GF-D8 (cell line): ENCODE results near the gene ANTKMT.
"Not testable (repeated sequence)": the region's sequence is repeated elsewhere in the genome, so short reads cannot be mapped to it uniquely, and the experiment has no call there.

ENCODE experiments used
- DNase-seq: peaks from one replicate; lab custom pipeline; 2025; lab: John Stamatoyannopoulos, UW

Gene ANTKMT

DNA sequence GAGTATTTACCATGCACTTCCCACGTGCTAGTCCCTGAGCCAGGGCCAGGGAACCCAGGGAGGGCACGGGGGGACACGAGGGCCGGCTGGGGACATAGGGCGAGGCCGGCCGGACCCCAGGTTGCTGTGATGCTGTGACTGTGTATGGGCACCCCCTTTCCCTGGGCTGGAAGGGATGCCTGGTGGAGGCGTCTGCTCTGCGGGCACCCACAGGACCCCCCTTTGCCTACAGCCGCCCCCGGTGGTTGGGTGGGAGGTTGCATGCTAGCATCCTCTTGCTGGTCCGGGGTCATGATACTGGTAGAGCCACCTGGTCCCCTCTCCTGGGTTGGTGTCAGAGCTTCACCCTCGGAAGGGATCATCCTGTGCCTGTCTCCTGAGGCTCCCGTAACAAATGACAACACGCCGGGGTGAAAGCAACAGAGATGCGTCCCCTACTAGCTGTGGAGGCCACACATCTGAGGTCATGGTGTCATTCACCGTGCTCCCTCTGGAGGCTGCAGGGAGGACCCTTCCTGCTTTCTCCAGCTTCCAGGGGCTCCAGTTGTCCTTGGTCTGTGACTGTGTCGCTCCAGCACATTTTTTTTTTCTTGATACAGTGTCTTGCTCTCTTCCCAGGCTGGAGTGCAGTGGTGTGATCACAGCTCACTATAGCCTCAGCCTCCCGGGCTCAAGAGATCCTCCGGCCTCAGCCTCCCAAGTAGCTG is 23.0 kb downstream of the ANTKMT start:
- no peak for DNase-seq

DNA sequence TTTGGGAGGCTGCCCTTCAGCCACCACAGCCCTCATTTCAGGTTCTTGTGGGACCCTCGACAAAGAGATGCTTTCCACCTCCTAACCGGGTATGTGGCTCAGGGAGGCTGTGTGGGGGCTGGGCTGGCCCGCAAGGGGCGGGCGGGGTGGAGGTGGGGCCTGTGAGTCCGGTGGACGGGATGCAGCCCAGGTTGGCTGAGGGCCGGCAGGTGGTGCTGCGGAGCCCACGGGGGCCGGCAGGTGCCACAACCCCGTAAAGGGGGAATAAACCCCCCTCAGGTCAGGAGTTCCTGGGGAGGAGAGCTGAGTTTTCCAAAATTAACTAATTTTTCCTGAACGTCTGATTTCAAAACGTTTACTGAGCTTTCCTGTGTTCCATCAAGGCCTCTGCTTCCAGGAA is 24.8 kb downstream of the ANTKMT start:
- no peak for DNase-seq

- DNase-seq: no peak
Observed at GRCh38 chr16:746637-747036, 25.7 kb downstream of the ANTKMT start.

- no peak for DNase-seq
Observed at GRCh38 chr16:747978-748746, 27.2 kb downstream of the ANTKMT start.

DNA sequence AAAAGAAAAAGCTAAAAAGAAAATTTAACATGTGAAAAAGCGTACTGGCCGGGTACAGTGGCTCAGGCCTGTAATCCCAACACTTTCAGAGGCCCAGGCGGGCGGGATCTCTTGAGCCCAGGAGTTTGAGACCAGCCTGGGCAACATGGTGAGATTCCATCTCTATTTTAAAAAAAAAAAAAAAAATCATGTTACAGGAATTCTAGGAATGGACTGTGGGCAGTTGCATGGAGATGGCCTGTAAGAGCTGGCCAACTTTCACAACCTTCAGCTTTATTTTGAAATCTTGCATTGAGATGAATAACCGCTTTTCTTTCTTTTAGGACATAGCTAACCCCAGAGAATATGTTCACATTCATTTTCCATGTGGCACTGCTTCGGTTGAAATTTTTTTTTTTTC is 28.1 kb downstream of the ANTKMT start:
- no peak for DNase-seq

DNA sequence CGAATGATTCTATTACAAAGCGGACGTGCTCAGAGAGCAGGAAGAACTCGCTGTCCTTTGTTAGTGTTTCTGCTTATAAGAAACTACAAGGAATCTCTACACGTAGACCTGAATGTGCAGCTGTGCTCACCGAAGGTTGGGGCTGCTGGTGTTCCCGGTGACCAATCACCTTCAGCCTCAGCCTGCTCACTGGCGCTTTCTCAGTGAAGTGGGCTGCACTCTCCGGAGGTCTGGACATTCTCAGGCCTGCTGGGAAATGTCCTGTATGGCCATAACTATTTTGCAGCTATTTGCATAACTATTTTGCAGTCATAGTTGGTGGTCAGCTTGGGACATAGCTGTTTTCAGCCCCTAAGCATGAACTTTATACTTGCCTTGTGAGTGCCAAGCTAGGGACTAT is 29.5 kb downstream of the ANTKMT start:
- no peak for DNase-seq

- DNase-seq: no peak
Observed at GRCh38 chr16:751152-752006, 30.4 kb downstream of the ANTKMT start.

DNA sequence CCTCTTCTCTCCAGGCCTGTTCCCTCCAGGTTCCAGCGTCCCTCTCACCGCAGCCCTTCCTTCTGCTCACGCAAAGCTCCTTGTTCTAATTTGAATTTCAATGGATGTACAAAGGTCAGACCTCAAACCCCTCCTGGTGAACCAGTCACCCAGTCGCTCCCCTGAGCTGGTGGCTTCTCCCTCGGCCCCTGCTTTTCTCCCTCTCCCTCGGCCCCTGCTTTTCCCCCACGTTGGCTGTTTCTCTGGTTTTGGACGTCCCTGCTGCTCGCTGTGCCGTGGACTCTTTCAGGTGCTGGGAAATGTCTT is 31.0 kb downstream of the ANTKMT start:
- no peak for DNase-seq

DNA sequence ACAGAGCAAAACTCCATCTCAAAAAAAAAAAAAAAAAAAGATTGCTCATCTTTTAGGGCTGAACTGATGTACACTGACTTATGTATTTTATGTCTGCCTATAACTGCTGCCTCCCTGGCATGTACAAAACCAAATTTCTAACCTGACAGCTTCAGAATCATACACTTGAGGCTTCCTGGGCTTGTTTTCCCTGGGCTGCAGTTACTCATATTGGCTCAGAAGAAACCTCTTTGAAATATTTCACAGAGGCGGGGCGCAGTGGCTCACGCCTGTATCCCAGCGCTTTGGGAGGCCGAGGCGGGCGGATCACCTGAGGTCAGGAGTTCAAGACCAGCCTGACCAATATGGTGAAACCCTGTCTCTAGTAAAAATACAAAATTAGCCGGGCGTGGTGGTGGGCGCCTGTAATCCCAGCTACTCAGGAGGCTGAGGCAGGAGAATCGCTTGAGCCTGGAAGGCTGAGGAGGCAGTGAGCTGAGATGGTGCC is 33.2 kb downstream of the ANTKMT start:
- DNase-seq: not testable (repeated sequence)

GRCh38 chr16:754656-755055 is 33.7 kb downstream of the ANTKMT start:
- DNase-seq: no peak

DNA sequence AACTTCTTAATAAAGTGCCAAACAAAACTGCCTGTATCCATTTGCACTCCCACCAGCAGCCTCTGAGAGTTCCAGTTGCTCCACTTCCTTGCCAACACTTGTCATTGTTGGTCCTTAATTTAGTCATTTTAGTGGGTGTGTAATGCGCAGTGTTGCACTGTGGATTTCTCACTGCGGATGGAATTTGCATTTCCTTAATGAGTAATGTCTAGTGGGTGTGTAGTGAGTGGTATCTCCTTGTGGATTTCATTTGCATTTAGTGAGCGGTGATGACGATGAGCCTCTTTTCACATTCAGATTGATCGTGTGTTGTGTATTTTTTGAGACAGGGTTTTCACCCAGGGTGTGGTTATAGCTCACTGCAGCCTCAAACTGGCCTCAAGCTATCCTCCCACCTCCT is 35.5 kb downstream of the ANTKMT start:
- DNase-seq: no peak

- DNase-seq: no peak
Observed at GRCh38 chr16:759110-759910, 38.4 kb downstream of the ANTKMT start.

DNA sequence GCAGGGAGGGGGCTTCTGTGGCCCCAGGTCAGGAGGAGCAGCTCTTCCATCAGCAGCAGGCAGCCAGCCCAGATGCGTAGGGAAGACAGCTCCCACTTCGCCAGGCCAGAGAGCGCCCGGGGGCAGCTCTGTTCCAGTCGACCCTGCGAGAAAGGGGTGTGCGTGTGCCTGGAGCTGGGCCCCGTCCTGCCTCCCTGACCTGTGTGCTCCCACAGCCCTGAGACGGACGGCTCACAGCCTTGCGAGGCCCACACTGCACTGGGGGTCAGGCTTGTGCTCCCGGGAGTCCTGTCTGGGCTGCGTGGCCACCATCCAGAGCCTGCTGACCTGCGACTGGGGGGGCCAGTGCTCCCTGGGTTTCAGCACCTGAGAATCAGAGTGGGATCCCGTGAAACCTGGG is 39.1 kb downstream of the ANTKMT start:
- DNase-seq: no peak

DNA sequence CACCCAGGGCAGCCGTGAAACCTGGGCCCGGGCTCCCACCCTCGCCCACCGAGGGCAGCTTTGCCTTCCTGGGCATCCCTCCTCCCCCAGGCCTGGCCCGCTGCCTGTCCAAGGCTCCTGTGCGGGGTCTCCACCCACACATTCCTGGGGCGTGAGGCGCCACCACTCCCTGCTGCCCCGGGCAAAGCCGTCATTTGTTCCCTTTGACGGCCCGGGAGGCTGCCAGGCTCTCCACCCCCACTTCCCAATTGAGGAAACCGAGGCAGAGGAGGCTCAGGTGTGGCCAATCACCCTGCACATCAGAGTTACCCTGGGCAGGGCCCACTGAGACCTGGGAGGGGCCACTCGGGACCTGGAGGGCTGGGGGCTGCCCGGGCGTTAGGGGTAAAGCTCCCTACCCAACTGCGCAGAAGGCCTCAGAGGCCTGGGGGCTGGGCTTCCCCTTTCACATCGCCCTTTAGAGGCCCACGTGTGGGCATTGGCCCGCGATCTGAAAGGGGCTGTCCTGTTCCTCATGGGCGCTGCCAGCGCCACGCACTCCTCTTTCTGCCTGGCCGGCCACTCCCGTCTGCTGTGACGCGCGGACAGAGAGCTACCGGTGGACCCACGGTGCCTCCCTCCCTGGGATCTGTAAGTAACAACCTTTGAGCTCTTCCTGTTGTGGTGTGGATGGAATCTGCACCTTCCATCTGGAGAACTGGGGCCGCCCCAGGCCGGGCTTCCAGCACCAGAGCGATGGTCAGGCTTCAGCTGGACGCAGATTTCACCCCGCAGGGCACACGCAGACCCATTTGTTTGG is 39.8 kb downstream of the ANTKMT start, which contains the start of gene MSLN:
MSLN (plus strand) TSS at position 190 of the 799 bp plus-strand sequence. CDS start 1,947 bp downstream, outside the sequence.
- DNase-seq: no peak

- no peak for DNase-seq
Observed at GRCh38 chr16:761625-762513, 40.9 kb downstream of the ANTKMT start.

DNA sequence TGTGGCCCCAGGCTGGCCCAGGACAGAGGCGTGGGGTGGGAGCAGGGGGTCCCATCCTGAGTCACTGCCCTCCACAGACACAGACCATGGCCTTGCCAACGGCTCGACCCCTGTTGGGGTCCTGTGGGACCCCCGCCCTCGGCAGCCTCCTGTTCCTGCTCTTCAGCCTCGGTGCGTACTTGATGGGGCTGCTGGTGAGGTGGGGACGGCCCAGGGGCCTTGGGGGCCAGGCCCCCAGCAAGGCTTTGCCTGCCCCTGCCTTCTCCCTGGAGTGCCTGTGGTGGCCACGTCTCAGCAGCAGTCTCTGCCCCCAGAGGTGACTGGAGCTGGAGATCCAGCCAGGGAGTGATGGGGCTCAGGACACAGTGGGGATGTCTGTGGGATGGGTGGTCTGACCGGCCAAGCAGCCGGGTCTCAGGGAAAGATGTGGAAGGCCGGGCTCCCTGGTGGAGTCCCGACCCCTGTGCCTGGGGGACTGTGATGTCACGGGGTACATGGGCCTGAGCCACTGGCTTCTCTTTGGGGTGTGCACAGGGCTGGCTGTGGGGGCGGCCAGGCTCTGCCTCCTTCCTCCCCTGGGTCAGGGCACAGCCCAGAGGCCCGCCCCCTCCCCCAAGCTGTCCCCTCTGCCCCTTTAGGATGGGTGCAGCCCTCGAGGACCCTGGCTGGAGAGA is 41.8 kb downstream of the ANTKMT start:
- no peak for DNase-seq

DNA sequence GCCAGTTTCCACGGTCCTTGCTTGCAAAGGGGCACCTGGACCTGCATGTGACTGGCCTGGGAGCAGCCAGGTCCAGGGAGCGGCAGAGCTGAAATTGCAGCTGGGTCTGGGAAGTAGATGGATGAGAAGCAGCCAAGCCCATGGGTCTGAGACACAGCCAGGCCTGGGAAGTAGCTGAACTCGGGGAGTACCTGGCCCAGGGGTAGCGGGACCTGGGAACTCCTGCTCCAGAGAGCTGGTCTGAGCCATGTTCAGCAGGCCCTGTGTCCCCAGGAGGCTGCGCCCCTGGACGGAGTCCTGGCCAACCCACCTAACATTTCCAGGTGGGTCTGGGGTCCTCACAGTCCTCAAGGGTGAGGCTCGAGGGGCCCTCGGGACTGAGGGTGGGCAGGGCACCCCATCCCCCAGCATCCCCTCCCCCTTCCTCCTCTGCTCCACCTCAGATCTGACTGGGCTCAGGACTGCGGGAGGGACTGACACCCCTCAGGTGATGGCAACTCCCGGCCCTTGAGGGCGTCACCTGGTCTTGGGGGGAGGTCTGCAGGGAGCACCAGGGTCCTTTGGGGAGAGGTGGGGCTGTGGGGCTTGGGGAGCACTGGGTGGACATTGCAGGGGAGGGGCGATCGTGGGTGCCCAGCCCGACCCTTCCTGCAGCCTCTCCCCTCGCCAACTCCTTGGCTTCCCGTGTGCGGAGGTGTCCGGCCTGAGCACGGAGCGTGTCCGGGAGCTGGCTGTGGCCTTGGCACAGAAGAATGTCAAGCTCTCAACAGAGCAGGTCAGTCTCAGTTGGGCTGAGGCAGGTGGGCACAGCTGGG is 42.6 kb downstream of the ANTKMT start:
- DNase-seq: no peak

DNA sequence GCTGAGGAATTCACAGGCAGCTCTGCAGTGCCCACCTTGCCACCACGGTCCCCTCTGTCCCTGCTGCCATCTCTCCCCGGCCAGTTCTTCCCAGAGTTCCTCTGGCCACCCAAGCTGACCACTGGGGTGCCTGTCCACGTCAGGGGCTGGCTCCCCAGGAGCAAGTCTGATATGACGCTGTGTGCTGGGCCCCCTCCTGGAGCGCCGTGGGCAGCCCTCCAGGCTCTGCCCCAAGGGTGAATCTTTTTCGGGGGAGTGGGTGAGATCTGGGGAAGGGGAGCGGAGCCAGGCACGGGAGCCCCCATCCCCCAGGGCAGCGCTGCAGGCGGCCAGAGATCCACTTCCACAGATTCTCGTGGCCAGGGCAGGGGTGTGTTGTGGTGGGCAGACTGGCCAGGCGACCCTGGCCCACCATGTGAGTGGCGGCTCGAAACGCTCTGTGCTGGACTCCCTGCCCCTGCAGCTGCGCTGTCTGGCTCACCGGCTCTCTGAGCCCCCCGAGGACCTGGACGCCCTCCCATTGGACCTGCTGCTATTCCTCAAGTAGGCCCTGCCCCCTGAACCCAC is 43.3 kb downstream of the ANTKMT start:
- no peak for DNase-seq
